Measurements from ENCODE around the gene ADGRL2.

DNA sequence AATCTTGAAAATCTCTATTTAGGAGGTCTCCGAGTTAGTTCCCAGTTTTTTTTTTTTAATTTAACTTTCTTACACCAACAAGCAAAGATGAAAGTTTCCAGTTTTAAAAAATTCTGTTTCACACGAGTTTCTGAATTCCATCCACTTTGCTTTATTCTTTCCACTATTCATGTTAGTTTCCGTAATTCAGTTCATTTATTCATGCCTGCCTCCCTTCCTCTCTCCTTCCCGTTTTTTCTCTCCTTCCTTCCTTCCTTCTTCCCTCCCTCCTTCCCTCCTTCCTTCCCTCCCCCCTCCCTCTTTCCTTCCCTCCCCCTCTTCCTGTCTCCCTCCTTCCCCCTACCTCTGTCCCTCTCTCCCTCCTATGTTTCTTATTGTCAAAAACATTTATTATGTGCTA lies 22.3 kb downstream of the ADGRL2 start:
- TF ChIP-seq CTCF (IDR thresholded peaks at IDR 0.05) = no peak
- TF ChIP-seq EP300 (IDR thresholded peaks at IDR 0.05) = no peak
